SK-N-SH treated with all-trans-retinoic acid at 6 μM for 48 hours (cell line): ENCODE data around the gene TMEM238.
A peak's percentile ranks its signal among the peaks of the same experiment; 100 is the strongest.

ENCODE experiments used
- ATAC-seq: fragments of 200-7000 bp; cut with Tn5 transposase; 3 replicates; pipeline ENCODE4 v1.9.1; 2020; ENCODE audit warnings: mild to moderate bottlenecking, moderate library complexity
- ARNTL ChIP-seq: fragments of 450-650 bp; formaldehyde crosslinking; IDR thresholded peaks from 2 replicates; pipeline ENCODE4 v1.5.0; 2020; ENCODE audit warnings: low read depth, mild to moderate bottlenecking, moderate library complexity, borderline replicate concordance
- BACH2 ChIP-seq: fragments of 250-450 bp; sonication (Bioruptor Pico); IDR thresholded peaks from 2 replicates; pipeline ENCODE4 v1.9.0; 2021; ENCODE audit warnings: mild to moderate bottlenecking, borderline replicate concordance
- CREB5 ChIP-seq: fragments of 250-450 bp; sonication (Bioruptor Pico); IDR thresholded peaks from 2 replicates; pipeline ENCODE4 v1.5.1; 2020; ENCODE audit warnings: low read depth, mild to moderate bottlenecking, moderate library complexity
- CSDC2 ChIP-seq: fragments of 250-450 bp; sonication (Bioruptor Pico); IDR thresholded peaks from 2 replicates; pipeline ENCODE4 v1.5.0; 2020; ENCODE audit warnings: mild to moderate bottlenecking, moderate library complexity
- ESRRG ChIP-seq: fragments of 250-450 bp; sonication (Bioruptor Pico); IDR thresholded peaks from 2 replicates; pipeline ENCODE4 v1.6.1; 2021; ENCODE audit warnings: mild to moderate bottlenecking
- ISL1 ChIP-seq: fragments of 250-450 bp; sonication (Bioruptor Pico); IDR thresholded peaks from 2 replicates; pipeline ENCODE4 v2.1.2; 2022; ENCODE audit warnings: mild to moderate bottlenecking, moderate library complexity
- OSR1 ChIP-seq: fragments of 250-450 bp; sonication (Bioruptor Pico); IDR thresholded peaks from 2 replicates; pipeline ENCODE4 v1.8.0; 2022; ENCODE audit warnings: moderate library complexity, mild to moderate bottlenecking, inconsistent platforms
- PATZ1 ChIP-seq: fragments of 250-450 bp; sonication (Bioruptor Pico); IDR thresholded peaks from 2 replicates; pipeline ENCODE4 v1.8.0; 2020; ENCODE audit warnings: mild to moderate bottlenecking, moderate library complexity, borderline replicate concordance
- POU6F1 ChIP-seq: fragments of 250-450 bp; sonication (Bioruptor Pico); IDR thresholded peaks from 2 replicates; pipeline ENCODE4 v1.8.0; 2021; ENCODE audit warnings: low read depth, mild to moderate bottlenecking, moderate library complexity, borderline replicate concordance
- PPARA ChIP-seq: fragments of 250-450 bp; sonication (Bioruptor Pico); IDR thresholded peaks from 2 replicates; pipeline ENCODE4 v1.5.0; 2020; ENCODE audit warnings: mild to moderate bottlenecking, borderline replicate concordance
- RARB ChIP-seq: fragments of 250-450 bp; sonication (Bioruptor Pico); IDR thresholded peaks from 2 replicates; pipeline ENCODE4 v1.8.0; 2021; ENCODE audit warnings: mild to moderate bottlenecking, moderate library complexity
- SNAI2 ChIP-seq: fragments of 250-450 bp; sonication (Bioruptor Pico); IDR thresholded peaks from 2 replicates; pipeline ENCODE4 v1.5.0; 2020; ENCODE audit warnings: mild to moderate bottlenecking, moderate library complexity
- TCF4 ChIP-seq: fragments of 250-450 bp; sonication (Bioruptor Pico); IDR thresholded peaks from 2 replicates; pipeline ENCODE4 v1.8.0; 2021; ENCODE audit warnings: mild to moderate bottlenecking, moderate library complexity, borderline replicate concordance
- ZC3H10 ChIP-seq: fragments of 250-450 bp; sonication (Bioruptor Pico); IDR thresholded peaks from 2 replicates; pipeline ENCODE4 v1.5.1; 2021; ENCODE audit warnings: mild to moderate bottlenecking, moderate library complexity
- ZFP30 ChIP-seq: fragments of 450-650 bp; formaldehyde crosslinking; IDR thresholded peaks from 2 replicates; pipeline ENCODE4 v1.5.0; 2022; ENCODE audit warnings: mild to moderate bottlenecking, moderate library complexity
- ZNF565 ChIP-seq: fragments of 450-650 bp; formaldehyde crosslinking; conservative IDR thresholded peaks from 2 replicates; pipeline ENCODE4 v1.5.0; 2020; ENCODE audit warnings: low read depth, mild to moderate bottlenecking, moderate library complexity
- ZNF70 ChIP-seq: fragments of 450-650 bp; formaldehyde crosslinking; IDR thresholded peaks from 2 replicates; pipeline ENCODE4 v1.5.0; 2020; ENCODE audit warnings: mild to moderate bottlenecking, moderate library complexity
- ZNF8 ChIP-seq: fragments of 450-650 bp; formaldehyde crosslinking; IDR thresholded peaks from 2 replicates; pipeline ENCODE4 v1.5.0; 2020; ENCODE audit warnings: mild to moderate bottlenecking, moderate library complexity
- TF ChIP-seq, protein P1 (sequence below): fragments of 250-450 bp; sonication (Bioruptor Pico); IDR thresholded peaks from 2 replicates; pipeline ENCODE4 v1.5.0; 2020; ENCODE audit warnings: mild to moderate bottlenecking, moderate library complexity
- TF ChIP-seq, protein P2 (sequence below): fragments of 250-450 bp; sonication (Bioruptor Pico); IDR thresholded peaks from 2 replicates; pipeline ENCODE4 v1.5.1; 2021; ENCODE audit warnings: mild to moderate bottlenecking, moderate library complexity

TMEM238 gene

DNA sequence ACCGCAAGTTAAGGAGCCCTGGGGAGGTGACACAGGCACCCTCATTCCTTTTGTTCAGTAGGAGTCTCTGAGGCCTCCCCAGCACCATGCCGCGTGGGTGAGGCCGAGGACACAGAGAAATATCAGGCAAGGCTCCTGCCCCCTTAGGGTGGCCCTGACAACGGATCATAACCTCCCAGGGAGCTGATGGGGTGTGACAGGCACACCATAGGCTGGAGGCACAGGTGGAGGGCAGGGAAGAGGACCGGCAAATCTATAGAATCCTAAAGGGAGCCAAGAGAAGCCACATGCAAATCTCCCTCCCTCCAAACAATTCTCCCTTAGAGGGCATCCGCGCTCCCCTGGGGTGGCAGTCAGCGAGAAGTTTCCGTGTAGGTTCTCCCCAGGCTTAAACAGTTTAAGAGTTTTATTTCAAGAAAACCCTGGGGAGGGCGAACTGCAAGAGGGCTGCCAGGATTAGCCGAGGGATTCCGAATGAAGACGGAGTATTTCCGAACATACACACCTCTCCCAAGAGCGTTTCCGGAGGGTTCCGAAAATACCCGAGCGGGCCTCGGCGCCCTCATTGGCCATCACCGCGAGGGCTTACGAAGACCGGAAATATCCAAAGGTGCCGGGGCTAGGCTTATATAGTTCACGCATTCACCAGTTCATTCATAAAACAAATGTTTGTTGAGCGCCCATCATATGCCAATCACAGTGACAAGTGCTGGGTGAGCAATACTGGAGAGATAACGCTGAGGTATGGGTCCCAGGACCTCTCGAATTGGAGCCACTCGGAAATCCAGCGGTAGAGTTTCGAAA, 1.0 kb upstream of the TMEM238 start:
- peak; percentile 90 for ATAC-seq
- no peak for TF ChIP-seq PPARA (CRISPR knock-in tag)
- no peak for TF ChIP-seq ISL1 (CRISPR knock-in tag)
- no peak for TF ChIP-seq ZNF565
- TF ChIP-seq POU6F1 (CRISPR knock-in tag): no peak
- no peak for TF ChIP-seq BACH2
- TF ChIP-seq ZFP30: no peak
- no peak for TF ChIP-seq ZNF70 (CRISPR knock-in tag)
- TF ChIP-seq ZC3H10 (CRISPR knock-in tag): no peak
- no peak for TF ChIP-seq SNAI2 (CRISPR knock-in tag)
- TF ChIP-seq CSDC2 (CRISPR knock-in tag): no peak
- TF ChIP-seq OSR1 (CRISPR knock-in tag): no peak
- TF ChIP-seq, all 23 proteins: peak for 0

GRCh38 chr19:55383279-55384130, 587 bp downstream of the TMEM238 start:
- no peak for TF ChIP-seq ESRRG (CRISPR knock-in tag)
- TF ChIP-seq ZNF8 (CRISPR knock-in tag): no peak
- TF ChIP-seq ZNF565: no peak
- TF ChIP-seq PATZ1 (CRISPR knock-in tag): no peak
- no peak for TF ChIP-seq ARNTL (CRISPR knock-in tag)
- TF ChIP-seq BACH2: no peak
- TF ChIP-seq CREB5 (CRISPR knock-in tag): no peak
- no peak for TF ChIP-seq TCF4
- TF ChIP-seq, protein P1, sequence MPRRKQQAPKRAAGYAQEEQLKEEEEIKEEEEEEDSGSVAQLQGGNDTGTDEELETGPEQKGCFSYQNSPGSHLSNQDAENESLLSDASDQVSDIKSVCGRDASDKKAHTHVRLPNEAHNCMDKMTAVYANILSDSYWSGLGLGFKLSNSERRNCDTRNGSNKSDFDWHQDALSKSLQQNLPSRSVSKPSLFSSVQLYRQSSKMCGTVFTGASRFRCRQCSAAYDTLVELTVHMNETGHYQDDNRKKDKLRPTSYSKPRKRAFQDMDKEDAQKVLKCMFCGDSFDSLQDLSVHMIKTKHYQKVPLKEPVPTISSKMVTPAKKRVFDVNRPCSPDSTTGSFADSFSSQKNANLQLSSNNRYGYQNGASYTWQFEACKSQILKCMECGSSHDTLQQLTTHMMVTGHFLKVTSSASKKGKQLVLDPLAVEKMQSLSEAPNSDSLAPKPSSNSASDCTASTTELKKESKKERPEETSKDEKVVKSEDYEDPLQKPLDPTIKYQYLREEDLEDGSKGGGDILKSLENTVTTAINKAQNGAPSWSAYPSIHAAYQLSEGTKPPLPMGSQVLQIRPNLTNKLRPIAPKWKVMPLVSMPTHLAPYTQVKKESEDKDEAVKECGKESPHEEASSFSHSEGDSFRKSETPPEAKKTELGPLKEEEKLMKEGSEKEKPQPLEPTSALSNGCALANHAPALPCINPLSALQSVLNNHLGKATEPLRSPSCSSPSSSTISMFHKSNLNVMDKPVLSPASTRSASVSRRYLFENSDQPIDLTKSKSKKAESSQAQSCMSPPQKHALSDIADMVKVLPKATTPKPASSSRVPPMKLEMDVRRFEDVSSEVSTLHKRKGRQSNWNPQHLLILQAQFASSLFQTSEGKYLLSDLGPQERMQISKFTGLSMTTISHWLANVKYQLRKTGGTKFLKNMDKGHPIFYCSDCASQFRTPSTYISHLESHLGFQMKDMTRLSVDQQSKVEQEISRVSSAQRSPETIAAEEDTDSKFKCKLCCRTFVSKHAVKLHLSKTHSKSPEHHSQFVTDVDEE (CRISPR knock-in tag): no peak
- no peak for TF ChIP-seq PPARA (CRISPR knock-in tag)
- no peak for TF ChIP-seq CSDC2 (CRISPR knock-in tag)
- no peak for TF ChIP-seq ZC3H10 (CRISPR knock-in tag)
- TF ChIP-seq OSR1 (CRISPR knock-in tag): no peak
- no peak for TF ChIP-seq ISL1 (CRISPR knock-in tag)
- no peak for TF ChIP-seq ZNF70 (CRISPR knock-in tag)
- TF ChIP-seq, protein P2, sequence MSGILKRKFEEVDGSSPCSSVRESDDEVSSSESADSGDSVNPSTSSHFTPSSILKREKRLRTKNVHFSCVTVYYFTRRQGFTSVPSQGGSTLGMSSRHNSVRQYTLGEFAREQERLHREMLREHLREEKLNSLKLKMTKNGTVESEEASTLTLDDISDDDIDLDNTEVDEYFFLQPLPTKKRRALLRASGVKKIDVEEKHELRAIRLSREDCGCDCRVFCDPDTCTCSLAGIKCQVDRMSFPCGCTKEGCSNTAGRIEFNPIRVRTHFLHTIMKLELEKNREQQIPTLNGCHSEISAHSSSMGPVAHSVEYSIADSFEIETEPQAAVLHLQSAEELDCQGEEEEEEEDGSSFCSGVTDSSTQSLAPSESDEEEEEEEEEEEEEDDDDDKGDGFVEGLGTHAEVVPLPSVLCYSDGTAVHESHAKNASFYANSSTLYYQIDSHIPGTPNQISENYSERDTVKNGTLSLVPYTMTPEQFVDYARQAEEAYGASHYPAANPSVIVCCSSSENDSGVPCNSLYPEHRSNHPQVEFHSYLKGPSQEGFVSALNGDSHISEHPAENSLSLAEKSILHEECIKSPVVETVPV: no peak
- TF ChIP-seq POU6F1 (CRISPR knock-in tag): no peak
- TF ChIP-seq RARB (CRISPR knock-in tag): no peak
- TF ChIP-seq ZFP30: no peak
- peak; percentile 6; the same call in 2 of the 3 replicates for ATAC-seq
